Mesothelial cell of epicardium (in vitro differentiated cells): ENCODE results near the gene STXBP1. TPM values are rescaled to one million over a fixed set of nuclear protein-coding genes. Genes with fewer than 3 reads are reported as not detected.

Experiments used
- DNase-seq, 2 experiments: peaks; one replicate each; pipeline ENCODE4 v3.0.0; 2021; ENCODE audit warnings: low spot score in 2 of 2; ENCODE audit not compliant: unreplicated experiment in 2 of 2
- H3K27ac Mint-ChIP-seq: 2 replicates; pipeline ENCODE4 v1.8.0; 2021; ENCODE audit warnings: mixed read lengths
- H3K27me3 Mint-ChIP-seq: 2 replicates; pipeline ENCODE4 v1.8.0; 2021; ENCODE audit warnings: low read depth, mixed read lengths
- H3K36me3 Mint-ChIP-seq: 2 replicates; pipeline ENCODE4 v1.8.0; 2021; ENCODE audit warnings: mixed read lengths
- H3K4me1 Mint-ChIP-seq: 2 replicates; pipeline ENCODE4 v1.8.0; 2021; ENCODE audit warnings: mixed read lengths
- H3K4me3 Mint-ChIP-seq: 2 replicates; pipeline ENCODE4 v1.8.0; 2021; ENCODE audit warnings: mild to moderate bottlenecking, moderate library complexity, mixed read lengths
- H3K9me3 Mint-ChIP-seq: 2 replicates; pipeline ENCODE4 v1.8.0; 2021; ENCODE audit warnings: mixed read lengths
- total RNA-seq: library from RNA; stranded (reverse); gene quantifications from 3 replicates; pipeline ENCODE4 v1.2.1, GENCODE V29; 2021
- TF ChIP-seq, protein P1 (sequence below): fragments of 200-600 bp; sonication (generic); IDR thresholded peaks from one replicate; pipeline ENCODE4 v1.5.0; 2021; ENCODE audit warnings: antibody characterized with exemption; ENCODE audit not compliant: unreplicated experiment

Gene STXBP1
- total RNA-seq, 1 donor from 2014 or later, result 105 TPM

DNA sequence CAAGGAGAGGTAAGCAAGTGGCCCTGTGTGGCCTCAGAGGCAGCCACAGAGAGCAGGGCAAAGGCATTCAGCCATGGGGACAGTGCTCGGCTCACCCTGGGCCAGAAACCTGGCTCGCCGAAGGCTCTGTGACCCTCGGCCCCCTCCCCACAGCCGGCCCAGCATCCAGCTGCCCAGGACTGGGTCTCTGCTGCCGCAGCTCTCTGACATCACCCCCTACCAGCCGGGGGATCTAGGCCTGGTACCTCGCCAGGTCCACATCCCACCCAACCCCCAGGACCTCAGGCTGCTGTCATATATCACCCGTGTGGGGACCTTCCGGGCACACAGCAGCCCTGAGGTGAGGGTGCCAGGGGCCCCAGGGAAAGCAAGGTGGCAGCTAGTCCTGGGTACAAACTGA lies 100.8 kb downstream of the STXBP1 start:
- no peaks in the 10 kb centered on the region for H3K27me3 Mint-ChIP-seq
- peaks cover 16% of the 10 kb centered on the region for H3K4me1 Mint-ChIP-seq
- no peak overlapping the region for H3K27ac Mint-ChIP-seq
- TF ChIP-seq, protein P1, sequence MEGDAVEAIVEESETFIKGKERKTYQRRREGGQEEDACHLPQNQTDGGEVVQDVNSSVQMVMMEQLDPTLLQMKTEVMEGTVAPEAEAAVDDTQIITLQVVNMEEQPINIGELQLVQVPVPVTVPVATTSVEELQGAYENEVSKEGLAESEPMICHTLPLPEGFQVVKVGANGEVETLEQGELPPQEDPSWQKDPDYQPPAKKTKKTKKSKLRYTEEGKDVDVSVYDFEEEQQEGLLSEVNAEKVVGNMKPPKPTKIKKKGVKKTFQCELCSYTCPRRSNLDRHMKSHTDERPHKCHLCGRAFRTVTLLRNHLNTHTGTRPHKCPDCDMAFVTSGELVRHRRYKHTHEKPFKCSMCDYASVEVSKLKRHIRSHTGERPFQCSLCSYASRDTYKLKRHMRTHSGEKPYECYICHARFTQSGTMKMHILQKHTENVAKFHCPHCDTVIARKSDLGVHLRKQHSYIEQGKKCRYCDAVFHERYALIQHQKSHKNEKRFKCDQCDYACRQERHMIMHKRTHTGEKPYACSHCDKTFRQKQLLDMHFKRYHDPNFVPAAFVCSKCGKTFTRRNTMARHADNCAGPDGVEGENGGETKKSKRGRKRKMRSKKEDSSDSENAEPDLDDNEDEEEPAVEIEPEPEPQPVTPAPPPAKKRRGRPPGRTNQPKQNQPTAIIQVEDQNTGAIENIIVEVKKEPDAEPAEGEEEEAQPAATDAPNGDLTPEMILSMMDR, result no peak
- H3K9me3 Mint-ChIP-seq, result peaks cover 3% of the 10 kb centered on the region
- no peak overlapping the region for H3K4me3 Mint-ChIP-seq
- DNase-seq, result no peak
- no peaks in the 10 kb centered on the region for H3K36me3 Mint-ChIP-seq

DNA sequence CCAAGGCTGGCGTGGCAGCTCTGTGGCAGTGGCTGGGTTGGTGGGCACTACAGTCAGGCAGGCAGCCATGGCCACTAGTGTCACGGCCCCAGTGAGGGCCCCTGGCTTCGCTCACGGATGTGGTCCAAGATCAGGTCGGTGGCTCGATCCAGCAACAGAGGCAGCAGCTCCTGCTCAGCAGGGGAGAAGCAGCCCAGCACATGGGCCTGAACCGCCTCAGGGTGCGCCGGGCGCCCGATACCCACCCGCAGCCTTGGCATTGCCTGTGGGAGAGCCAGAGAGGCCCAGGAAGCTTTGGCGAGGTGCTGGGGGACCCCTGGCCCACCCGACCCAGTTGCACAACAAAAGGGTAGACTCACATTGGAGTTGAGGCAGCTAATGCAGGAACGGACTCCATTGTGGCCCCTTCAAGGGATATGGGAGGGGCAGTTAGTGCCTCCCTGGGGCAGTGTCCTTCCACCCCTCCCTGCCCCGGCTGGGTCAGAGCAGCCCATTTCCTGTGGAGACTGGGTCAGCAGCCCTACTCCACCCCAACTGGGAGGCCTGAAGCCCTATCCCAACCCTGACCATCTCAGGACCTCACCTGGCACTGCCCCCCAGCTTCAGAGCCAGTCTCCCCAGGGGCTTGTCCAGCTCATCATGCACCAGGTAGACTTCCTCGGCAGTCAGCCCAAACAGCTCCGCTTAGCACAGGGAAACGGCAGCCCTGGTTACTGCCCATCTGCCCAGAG lies 102.1 kb downstream of the STXBP1 start:
- DNase-seq, result no peak
- Mint-ChIP-seq H3K4me3 (peak overlapping the region; percentile 65), H3K27me3 (no peaks in the 10 kb centered on the region)

DNA sequence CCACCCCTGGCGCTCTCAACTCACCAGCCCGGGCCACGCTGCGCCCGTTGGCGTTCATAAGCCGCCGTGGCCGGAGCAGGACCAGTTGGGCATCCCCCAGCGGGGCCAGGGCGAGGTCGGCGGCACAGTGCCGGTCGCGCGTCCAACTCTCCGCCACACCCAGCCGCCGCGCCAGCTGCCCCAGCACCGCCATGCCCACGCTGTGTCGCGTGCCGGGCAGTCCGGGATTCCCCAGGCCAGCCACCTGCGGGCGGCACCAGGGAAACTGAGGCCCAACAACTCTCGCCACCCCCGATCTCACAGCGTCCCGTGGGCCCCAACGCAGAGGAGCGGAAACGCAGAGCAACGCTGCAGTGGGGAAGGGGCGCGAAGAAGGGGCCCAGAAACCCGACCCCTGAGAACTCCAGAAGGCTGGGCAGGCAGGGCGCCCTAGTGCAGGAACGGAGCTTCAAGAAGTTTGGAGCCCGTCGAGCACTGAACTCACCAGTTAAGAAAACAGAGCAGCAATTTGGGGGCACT lies 102.9 kb downstream of the STXBP1 start:
- TF ChIP-seq, protein P1, result no peak
- Mint-ChIP-seq H3K4me3 (peak overlapping the region; percentile 91), H3K36me3 (no peaks in the 10 kb centered on the region), H3K27ac (peak overlapping the region; percentile 92), H3K9me3 (no peaks in the 10 kb centered on the region), H3K27me3 (no peaks in the 10 kb centered on the region), H3K4me1 (peaks cover 16% of the 10 kb centered on the region)
- DNase-seq, result no peak

More for the DNA sequence above, 102.1 kb downstream of the STXBP1 start:
- Mint-ChIP-seq H3K4me1 (peaks cover 16% of the 10 kb centered on the region), H3K9me3 (no peaks in the 10 kb centered on the region), H3K36me3 (no peaks in the 10 kb centered on the region), H3K27ac (no peak overlapping the region)
- TF ChIP-seq, protein P1, result no peak

DNA sequence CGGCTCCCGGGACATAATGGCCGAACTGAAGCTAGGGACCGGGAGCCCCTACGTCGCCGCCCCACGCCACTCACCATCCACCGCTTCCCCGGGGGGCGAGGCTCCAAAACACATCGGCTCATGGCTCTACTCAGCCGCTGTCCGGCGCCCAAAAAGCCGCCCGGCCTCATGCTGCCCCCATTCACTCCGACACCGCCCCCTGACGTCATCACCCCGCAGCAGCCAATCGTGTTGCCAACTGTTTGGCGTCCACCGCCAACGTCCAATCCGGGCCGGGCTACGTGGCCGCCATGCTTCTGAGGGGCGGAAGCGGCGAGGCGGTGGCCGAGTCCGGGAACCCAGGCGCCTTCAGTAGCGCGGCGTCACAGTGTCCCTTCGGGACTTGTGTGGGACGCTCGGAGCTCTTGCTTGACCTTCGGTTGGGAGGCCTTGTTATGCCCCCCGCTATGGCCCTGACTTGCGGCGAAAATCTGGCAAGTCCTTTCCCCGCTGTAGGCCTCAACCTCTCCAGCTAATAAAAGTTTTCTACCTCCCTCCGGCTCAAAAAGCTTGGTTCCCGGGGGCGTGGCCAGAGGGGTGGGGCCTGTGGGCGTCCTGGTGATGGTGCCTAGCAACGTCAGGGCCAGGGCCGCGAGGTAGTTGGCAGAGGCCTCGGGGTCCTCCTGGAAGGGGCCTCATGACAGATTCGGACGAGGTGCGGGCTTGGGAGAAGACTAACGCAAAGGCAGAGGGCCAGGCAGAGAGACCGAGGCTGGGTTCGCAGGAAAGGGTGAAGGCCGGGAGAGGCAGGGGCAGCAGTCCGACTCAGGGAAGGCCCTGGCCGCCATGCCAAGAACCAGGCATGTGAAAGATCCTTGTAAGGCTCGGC lies 103.6 kb downstream of the STXBP1 start, which contains the start of the genes PTRH1 and TTC16:
PTRH1 (minus strand) TSS at position 194 of the 868 bp plus-strand sequence; CDS start at position 170, 24 bp downstream.
TTC16 (plus strand) TSS at position 610 of the 868 bp plus-strand sequence; CDS start at position 677, 67 bp downstream.
- peak; percentile 96 to 98 for DNase-seq
- Mint-ChIP-seq H3K9me3 (no peaks in the 10 kb centered on the region), H3K4me3 (peak within 1 kb of the TSS; percentile 91), H3K36me3 (no peaks in the 10 kb centered on the region), H3K27ac (peak within 1 kb of the TSS; percentile 92), H3K4me1 (peaks cover 16% of the 10 kb centered on the region), H3K27me3 (no peaks in the 10 kb centered on the region)
- TF ChIP-seq, protein P1, result no peak

DNA sequence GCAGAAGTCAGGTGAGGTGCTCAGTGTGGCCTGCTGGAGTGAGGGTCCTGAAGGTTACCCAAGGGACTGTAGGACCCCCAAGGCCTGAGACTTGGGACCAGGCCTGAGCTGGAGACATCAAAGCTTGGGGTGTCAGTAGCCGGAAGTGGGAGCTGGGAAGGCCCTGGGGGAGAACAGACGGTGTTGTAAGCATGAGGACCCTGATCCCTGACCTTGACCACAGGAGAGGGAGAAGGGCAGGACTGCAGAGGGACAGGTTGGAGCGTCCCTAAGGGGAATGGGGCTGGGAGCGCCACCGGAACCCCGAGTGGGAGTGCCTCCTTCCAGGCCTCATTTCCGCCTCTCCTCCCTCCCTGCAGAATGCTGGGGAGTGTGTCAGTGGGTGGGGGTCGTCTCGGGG lies 104.3 kb downstream of the STXBP1 start:
- Mint-ChIP-seq H3K27me3 (peaks cover 3% of the 10 kb centered on the region), H3K4me1 (peaks cover 12% of the 10 kb centered on the region), H3K4me3 (peak overlapping the region; percentile 91), H3K27ac (peak overlapping the region; percentile 92), H3K9me3 (no peaks in the 10 kb centered on the region), H3K36me3 (no peaks in the 10 kb centered on the region)
- DNase-seq, result no peak
- TF ChIP-seq, protein P1, result no peak
